Measurements from ENCODE around the gene MAP7D2.

The MAP7D2 gene

DNA sequence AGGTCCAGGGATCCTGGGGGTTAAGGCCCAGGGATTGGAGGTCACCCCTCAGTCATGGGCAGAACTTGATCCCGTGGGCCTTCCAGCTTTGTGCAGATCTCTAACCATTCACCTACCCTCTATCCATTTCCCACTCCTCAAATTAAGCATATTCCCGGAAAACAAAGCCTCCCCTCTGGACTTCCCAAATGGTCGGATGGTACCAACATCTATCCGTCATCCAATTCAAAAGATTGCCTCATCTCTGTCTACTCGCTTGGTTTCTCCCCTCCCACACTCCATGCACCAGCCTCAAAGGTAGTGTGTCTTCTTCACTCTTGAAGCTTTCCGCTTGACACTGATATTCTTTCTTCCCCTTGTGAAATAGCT lies 125.4 kb downstream of the MAP7D2 start:
- Histone ChIP-seq H3K27ac (ENCODE audit: low read length) (no peak overlapping the region), H4K20me1 (ENCODE audit: insufficient read depth, low read length) (no peaks in the 10 kb centered on the region), H2AFZ (ENCODE audit: low read length) (peak overlapping the region; percentile 72), H3K9ac (ENCODE audit: low read length) (peak overlapping the region; percentile 10; the same call in 1 of the 2 replicates), H3K27me3 (replicated peaks; ENCODE audit: insufficient read depth, low read length) (no peaks in the 10 kb centered on the region), H3F3A (ENCODE audit: insufficient read depth, low read length) (0 out of 2 replicates have a peak, but pooled peaks cover 3% of the 10 kb centered on the region), H3K79me2 (ENCODE audit: low read length) (peaks cover 23% of the 10 kb centered on the region), H3K9me2 (replicated peaks; ENCODE audit: insufficient read depth, low read length) (no peaks in the 10 kb centered on the region), H3K9me3 (replicated peaks; ENCODE audit: insufficient read depth, low read length) (no peaks in the 10 kb centered on the region), H3K4me3 (ENCODE audit: low read length) (peak overlapping the region; percentile 49; the same call in 1 of the 2 replicates), H3K36me3 (replicated peaks; ENCODE audit: insufficient read depth, low read length) (no peaks in the 10 kb centered on the region), H3K4me2 (ENCODE audit: low read depth, low read length) (peak overlapping the region; percentile 57; the same call in 1 of the 2 replicates), H3K4me1 (ENCODE audit: low read length) (peaks cover 17% of the 10 kb centered on the region; the same call in 1 of the 2 replicates)
- TF ChIP-seq EZH2phosphoT487 (IDR thresholded peaks at IDR 0.05; ENCODE audit: low read length) (no peak), EZH2 (optimal IDR thresholded peaks at IDR 0.05; ENCODE audit: low read depth, low read length) (no peak)
- TF ChIP-seq, protein P1, sequence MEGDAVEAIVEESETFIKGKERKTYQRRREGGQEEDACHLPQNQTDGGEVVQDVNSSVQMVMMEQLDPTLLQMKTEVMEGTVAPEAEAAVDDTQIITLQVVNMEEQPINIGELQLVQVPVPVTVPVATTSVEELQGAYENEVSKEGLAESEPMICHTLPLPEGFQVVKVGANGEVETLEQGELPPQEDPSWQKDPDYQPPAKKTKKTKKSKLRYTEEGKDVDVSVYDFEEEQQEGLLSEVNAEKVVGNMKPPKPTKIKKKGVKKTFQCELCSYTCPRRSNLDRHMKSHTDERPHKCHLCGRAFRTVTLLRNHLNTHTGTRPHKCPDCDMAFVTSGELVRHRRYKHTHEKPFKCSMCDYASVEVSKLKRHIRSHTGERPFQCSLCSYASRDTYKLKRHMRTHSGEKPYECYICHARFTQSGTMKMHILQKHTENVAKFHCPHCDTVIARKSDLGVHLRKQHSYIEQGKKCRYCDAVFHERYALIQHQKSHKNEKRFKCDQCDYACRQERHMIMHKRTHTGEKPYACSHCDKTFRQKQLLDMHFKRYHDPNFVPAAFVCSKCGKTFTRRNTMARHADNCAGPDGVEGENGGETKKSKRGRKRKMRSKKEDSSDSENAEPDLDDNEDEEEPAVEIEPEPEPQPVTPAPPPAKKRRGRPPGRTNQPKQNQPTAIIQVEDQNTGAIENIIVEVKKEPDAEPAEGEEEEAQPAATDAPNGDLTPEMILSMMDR (IDR thresholded peaks at IDR 0.05; ENCODE audit: low read length): no peak
- DNase-seq: no peak

DNA sequence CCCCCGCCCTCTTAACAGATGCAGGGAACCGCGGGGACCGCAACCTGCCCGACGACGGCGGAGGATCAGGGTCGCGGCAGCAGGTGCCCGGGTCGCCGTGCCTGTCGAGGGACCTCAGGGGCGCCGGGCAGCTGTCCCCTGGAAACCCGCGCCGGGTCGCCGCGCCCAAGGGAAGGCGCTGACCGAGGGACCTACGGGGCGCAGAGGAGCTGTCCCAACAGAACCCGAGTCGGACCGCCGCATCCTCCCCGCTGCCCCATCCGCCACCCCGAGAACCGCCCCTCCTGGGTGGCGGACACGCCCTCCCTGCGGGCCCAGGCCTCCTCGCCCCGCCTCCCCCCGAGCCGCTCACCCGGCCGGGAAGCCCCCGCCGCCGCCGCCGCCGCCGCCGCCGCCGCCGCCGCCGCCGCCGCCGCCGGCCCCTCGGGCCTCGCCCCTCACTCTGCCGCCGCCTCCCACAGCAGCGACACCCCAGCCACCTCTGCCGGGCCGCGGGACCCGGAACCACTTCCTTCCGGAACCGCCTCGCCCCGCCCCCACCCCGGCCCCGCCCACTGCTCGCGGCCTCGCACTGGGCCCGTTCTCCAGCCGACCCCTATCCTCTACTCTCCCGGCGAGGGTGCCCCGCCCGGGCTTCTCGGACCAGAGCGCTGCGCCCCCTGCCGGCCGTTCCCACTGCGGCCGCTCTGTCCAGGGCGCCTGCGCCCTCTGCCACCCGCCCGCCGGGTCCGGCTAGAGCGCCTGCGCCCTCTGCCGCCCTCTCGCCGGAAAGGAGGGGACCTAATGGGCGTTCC lies 126.0 kb downstream of the MAP7D2 start, which contains the start of gene BCLAF3:
Gene BCLAF3 (minus strand): TSS at position 506 of the 794 bp plus-strand sequence. CDS start 20,797 bp downstream, outside the sequence.
- H3K9ac ChIP-seq (ENCODE audit: low read length): peak within 1 kb of the TSS; percentile 56; the same call in 1 of the 2 replicates
- no peaks in the 10 kb centered on the region for H4K20me1 ChIP-seq (ENCODE audit: insufficient read depth, low read length)
- H3K27me3 ChIP-seq (replicated peaks; ENCODE audit: insufficient read depth, low read length): no peaks in the 10 kb centered on the region
- TF ChIP-seq, protein P1 (IDR thresholded peaks at IDR 0.05; ENCODE audit: low read length): peak; percentile 62
- TF ChIP-seq EZH2phosphoT487 (IDR thresholded peaks at IDR 0.05; ENCODE audit: low read length): no peak
- H3K79me2 ChIP-seq (ENCODE audit: low read length): peaks cover 27% of the 10 kb centered on the region
- H3K36me3 ChIP-seq (replicated peaks; ENCODE audit: insufficient read depth, low read length): no peaks in the 10 kb centered on the region
- peaks cover 17% of the 10 kb centered on the region; the same call in 1 of the 2 replicates for H3K4me1 ChIP-seq (ENCODE audit: low read length)
- H3K9me2 ChIP-seq (replicated peaks; ENCODE audit: insufficient read depth, low read length): no peaks in the 10 kb centered on the region
- peak within 1 kb of the TSS; percentile 29; the same call in 1 of the 2 replicates for H3K27ac ChIP-seq (ENCODE audit: low read length)
- H2AFZ ChIP-seq (ENCODE audit: low read length): peak within 1 kb of the TSS; percentile 72
- DNase-seq: peak; percentile 85
- no peaks in the 10 kb centered on the region for H3K9me3 ChIP-seq (replicated peaks; ENCODE audit: insufficient read depth, low read length)
- peak within 1 kb of the TSS; percentile 70 for H3K4me2 ChIP-seq (ENCODE audit: low read depth, low read length)
- peak within 1 kb of the TSS; percentile 74 for H3K4me3 ChIP-seq (ENCODE audit: low read length)
- H3F3A ChIP-seq (ENCODE audit: insufficient read depth, low read length): 0 out of 2 replicates have a peak, but pooled peaks cover 3% of the 10 kb centered on the region

DNA sequence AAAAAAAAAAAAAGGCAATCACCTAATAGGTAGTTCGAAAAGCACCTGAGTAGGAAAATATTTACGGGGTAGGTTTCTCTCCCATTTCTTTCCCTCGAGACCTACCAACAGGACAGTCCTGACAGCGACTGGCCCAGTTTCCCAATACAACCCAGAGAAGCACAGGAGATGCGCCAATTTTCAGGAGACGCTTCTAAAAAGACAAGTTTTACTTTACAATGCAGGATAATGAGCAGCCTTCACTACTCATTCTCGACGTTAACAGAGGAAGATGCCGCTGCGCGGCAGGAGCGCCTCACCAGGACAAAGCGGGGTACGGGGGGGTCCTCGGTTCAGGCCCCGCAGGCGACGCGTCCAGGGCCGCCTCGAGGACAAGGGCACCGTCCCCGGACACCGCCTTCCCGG lies 126.6 kb downstream of the MAP7D2 start:
- Histone ChIP-seq H3F3A (ENCODE audit: insufficient read depth, low read length) (0 out of 2 replicates have a peak, but pooled peaks cover 3% of the 10 kb centered on the region), H3K27me3 (replicated peaks; ENCODE audit: insufficient read depth, low read length) (no peaks in the 10 kb centered on the region), H2AFZ (ENCODE audit: low read length) (peak overlapping the region; percentile 45; the same call in 1 of the 2 replicates), H3K79me2 (ENCODE audit: low read length) (peaks cover 33% of the 10 kb centered on the region), H3K9me2 (replicated peaks; ENCODE audit: insufficient read depth, low read length) (no peaks in the 10 kb centered on the region), H3K4me1 (ENCODE audit: low read length) (peaks cover 17% of the 10 kb centered on the region; the same call in 1 of the 2 replicates), H3K27ac (ENCODE audit: low read length) (peak overlapping the region; percentile 29; the same call in 1 of the 2 replicates), H3K4me2 (ENCODE audit: low read depth, low read length) (peak overlapping the region; percentile 70), H3K4me3 (ENCODE audit: low read length) (peak overlapping the region; percentile 74), H3K9me3 (replicated peaks; ENCODE audit: insufficient read depth, low read length) (no peaks in the 10 kb centered on the region), H4K20me1 (ENCODE audit: insufficient read depth, low read length) (no peaks in the 10 kb centered on the region), H3K36me3 (replicated peaks; ENCODE audit: insufficient read depth, low read length) (no peaks in the 10 kb centered on the region), H3K9ac (ENCODE audit: low read length) (peak overlapping the region; percentile 56; the same call in 1 of the 2 replicates)
- DNase-seq: peak; percentile 13
- TF ChIP-seq, protein P1 (IDR thresholded peaks at IDR 0.05; ENCODE audit: low read length): no peak
- TF ChIP-seq EZH2phosphoT487 (IDR thresholded peaks at IDR 0.05; ENCODE audit: low read length) (no peak), EZH2 (optimal IDR thresholded peaks at IDR 0.05; ENCODE audit: low read depth, low read length) (no peak)

Measured in MM.1S (cell line).